Measurements from ENCODE around the gene CPT1A.

Gene CPT1A

GRCh38 chr11:68831124-68831523, 10.6 kb downstream of the CPT1A start:
- DNase-seq (ENCODE audit: low read depth) = no peak

- DNase-seq (ENCODE audit: low read depth) = no peak
Observed at GRCh38 chr11:68829581-68829980, 12.1 kb downstream of the CPT1A start.

- DNase-seq (ENCODE audit: low read depth) = no peak
Observed at GRCh38 chr11:68828957-68829356, 12.8 kb downstream of the CPT1A start.

- DNase-seq (ENCODE audit: low read depth) = no peak
Observed at GRCh38 chr11:68828155-68828931, 13.4 kb downstream of the CPT1A start.

- no peak for DNase-seq (ENCODE audit: low read depth)
Observed at GRCh38 chr11:68827733-68828132, 14.0 kb downstream of the CPT1A start.

GRCh38 chr11:68826726-68827125, 15.0 kb downstream of the CPT1A start:
- no peak for DNase-seq (ENCODE audit: low read depth)

GRCh38 chr11:68825571-68825970, 16.1 kb downstream of the CPT1A start:
- DNase-seq (ENCODE audit: low read depth) = no peak

GRCh38 chr11:68822546-68822945, 19.2 kb downstream of the CPT1A start:
- no peak for DNase-seq (ENCODE audit: low read depth)

- DNase-seq (ENCODE audit: low read depth) = no peak
Observed at GRCh38 chr11:68821670-68822069, 20.0 kb downstream of the CPT1A start.

GRCh38 chr11:68819362-68819761, 22.4 kb downstream of the CPT1A start:
- no peak for DNase-seq (ENCODE audit: low read depth)

- no peak for DNase-seq (ENCODE audit: low read depth)
Observed at GRCh38 chr11:68818181-68818580, 23.5 kb downstream of the CPT1A start.

- DNase-seq (ENCODE audit: low read depth) = no peak
Observed at GRCh38 chr11:68817554-68817953, 24.2 kb downstream of the CPT1A start.

GRCh38 chr11:68816917-68817419, 24.7 kb downstream of the CPT1A start:
- no peak for DNase-seq (ENCODE audit: low read depth)

GRCh38 chr11:68816251-68816776, 25.4 kb downstream of the CPT1A start:
- no peak for DNase-seq (ENCODE audit: low read depth)

- no peak for DNase-seq (ENCODE audit: low read depth)
Observed at GRCh38 chr11:68813773-68814172, 27.9 kb downstream of the CPT1A start.

- DNase-seq (ENCODE audit: low read depth) = no peak
Observed at GRCh38 chr11:68812526-68812925, 29.2 kb downstream of the CPT1A start.

- no peak for DNase-seq (ENCODE audit: low read depth)
Observed at GRCh38 chr11:68810164-68810563, 31.6 kb downstream of the CPT1A start.

- no peak for DNase-seq (ENCODE audit: low read depth)
Observed at GRCh38 chr11:68809506-68809905, 32.2 kb downstream of the CPT1A start.

GRCh38 chr11:68808787-68809186, 32.9 kb downstream of the CPT1A start:
- no peak for DNase-seq (ENCODE audit: low read depth)

- DNase-seq (ENCODE audit: low read depth) = no peak
Observed at GRCh38 chr11:68806931-68807844, 34.5 kb downstream of the CPT1A start.

GRCh38 chr11:68804786-68805185, 36.9 kb downstream of the CPT1A start:
- DNase-seq (ENCODE audit: low read depth) = no peak

GRCh38 chr11:68803766-68804165, 38.0 kb downstream of the CPT1A start:
- DNase-seq (ENCODE audit: low read depth) = no peak

Measured in activated T-helper 9 cell treated with anti-CD3 and anti-CD28 coated beads, Interleukin-2, amount 50 U/mL, for 16 hours (primary cell).